Erythroblast (primary cell): Measurements from ENCODE around the gene FAM240A.

Experiments used
- DNase-seq, 2 experiments: peaks; one replicate each; lab custom pipeline; 2025; lab: John Stamatoyannopoulos, UW
- GATA1 ChIP-seq: IDR thresholded peaks from 2 replicates; pipeline ENCODE4 v1.6.1; 2011; ENCODE audit warnings: low read depth, mild to moderate bottlenecking, control low read depth, low read length, moderate library complexity
- POLR2A ChIP-seq: IDR thresholded peaks from 2 replicates; pipeline ENCODE4 v1.6.1; 2011; ENCODE audit warnings: mild to moderate bottlenecking, low read length

FAM240A gene

GRCh38 chr3:46651084-46651483, 38.8 kb downstream of the FAM240A start:
- DNase-seq, result no peak
- TF ChIP-seq POLR2A (no peak), GATA1 (no peak)

- TF ChIP-seq POLR2A (no peak), GATA1 (no peak)
- no peak for DNase-seq
Observed at GRCh38 chr3:46655271-46655670, 42.9 kb downstream of the FAM240A start.

- TF ChIP-seq POLR2A (no peak), GATA1 (no peak)
- DNase-seq, result no peak
Observed at GRCh38 chr3:46656778-46657556, 44.6 kb downstream of the FAM240A start.

- TF ChIP-seq GATA1 (no peak), POLR2A (no peak)
- no peak for DNase-seq
Observed at GRCh38 chr3:46659285-46659684, 47.0 kb downstream of the FAM240A start.

- no peak for DNase-seq
- TF ChIP-seq POLR2A, result no peak
- no peak for TF ChIP-seq GATA1
Observed at GRCh38 chr3:46660003-46660402, 47.7 kb downstream of the FAM240A start.

- no peak for TF ChIP-seq POLR2A
- no peak for TF ChIP-seq GATA1
- DNase-seq, result no peak
Observed at GRCh38 chr3:46660543-46661523, 48.5 kb downstream of the FAM240A start.

GRCh38 chr3:46661776-46662766, 49.7 kb downstream of the FAM240A start:
- TF ChIP-seq POLR2A (no peak), GATA1 (no peak)
- no peak for DNase-seq

- DNase-seq, result no peak
- TF ChIP-seq GATA1 (no peak), POLR2A (no peak)
Observed at GRCh38 chr3:46662771-46663551, 50.6 kb downstream of the FAM240A start.

- DNase-seq, result no peak
- TF ChIP-seq GATA1 (no peak), POLR2A (no peak)
Observed at GRCh38 chr3:46663591-46664135, 51.3 kb downstream of the FAM240A start.

- no peak for DNase-seq
- TF ChIP-seq POLR2A (no peak), GATA1 (no peak)
Observed at GRCh38 chr3:46664188-46664970, 52.1 kb downstream of the FAM240A start.

- TF ChIP-seq GATA1 (no peak), POLR2A (no peak)
- DNase-seq, result no peak
Observed at GRCh38 chr3:46664971-46665762, 52.8 kb downstream of the FAM240A start.
